Effector CD8-positive, alpha-beta T cell (primary cell): ENCODE measurements around the gene MYH9.

Experiments
- DNase-seq: peaks from one replicate; lab custom pipeline; 2025; lab: John Stamatoyannopoulos, UW

Gene MYH9

GRCh38 chr22:36330655-36331305 is 57.0 kb downstream of the MYH9 start:
- no peak for DNase-seq

- no peak for DNase-seq
These were observed 57.6 kb downstream of the MYH9 start for GRCh38 chr22:36330127-36330526.

GRCh38 chr22:36329254-36330078 is 58.3 kb downstream of the MYH9 start:
- peak; percentile 48 for DNase-seq

GRCh38 chr22:36328635-36329253 is 59.0 kb downstream of the MYH9 start:
- no peak for DNase-seq

GRCh38 chr22:36327922-36328551 is 59.7 kb downstream of the MYH9 start:
- no peak for DNase-seq

GRCh38 chr22:36326178-36327161 is 61.3 kb downstream of the MYH9 start:
- no peak for DNase-seq

- DNase-seq = no peak
These were observed 62.4 kb downstream of the MYH9 start for GRCh38 chr22:36325154-36326031.

- DNase-seq = no peak
These were observed 63.4 kb downstream of the MYH9 start for GRCh38 chr22:36324414-36324813.

- no peak for DNase-seq
These were observed 63.9 kb downstream of the MYH9 start for GRCh38 chr22:36323855-36324331.

- no peak for DNase-seq
These were observed 64.4 kb downstream of the MYH9 start for GRCh38 chr22:36323182-36323854.

GRCh38 chr22:36322602-36322915 is 65.2 kb downstream of the MYH9 start:
- DNase-seq = no peak

- DNase-seq = no peak
These were observed 65.8 kb downstream of the MYH9 start for GRCh38 chr22:36321797-36322601.

- DNase-seq = no peak
These were observed 67.2 kb downstream of the MYH9 start for GRCh38 chr22:36320553-36320952.

GRCh38 chr22:36319595-36320497 is 67.9 kb downstream of the MYH9 start:
- no peak for DNase-seq

- no peak for DNase-seq
These were observed 69.3 kb downstream of the MYH9 start for GRCh38 chr22:36318442-36318841.

GRCh38 chr22:36317658-36318271 is 70.0 kb downstream of the MYH9 start:
- no peak for DNase-seq

- no peak for DNase-seq
These were observed 71.3 kb downstream of the MYH9 start for GRCh38 chr22:36316419-36316818.
